ENCODE measurements around the gene UROS.

The UROS gene

DNA sequence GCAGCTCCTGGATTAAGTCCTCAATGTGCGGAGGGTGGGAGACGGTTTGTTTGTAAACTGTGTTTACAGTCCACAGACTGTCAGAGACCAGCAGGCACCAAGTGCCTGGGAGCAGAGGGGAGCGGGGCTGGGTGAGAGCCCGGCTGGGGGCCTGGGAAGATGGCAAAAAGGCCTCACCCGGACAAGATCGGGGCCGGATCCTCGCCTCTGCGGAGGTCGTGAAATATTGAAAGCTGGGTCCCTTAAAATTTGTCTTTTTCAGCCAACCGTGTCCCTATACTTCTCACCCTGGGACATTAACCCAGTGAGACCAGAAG lies 50.2 kb downstream of the UROS start:
- ChIA-PET POLR2A (no interaction called here), CTCF (no interaction called here)
- TF ChIP-seq FOXA1 (IDR thresholded peaks at IDR 0.05): no peak
- DNase-seq (ENCODE audit: extremely low spot score): no peak

DNA sequence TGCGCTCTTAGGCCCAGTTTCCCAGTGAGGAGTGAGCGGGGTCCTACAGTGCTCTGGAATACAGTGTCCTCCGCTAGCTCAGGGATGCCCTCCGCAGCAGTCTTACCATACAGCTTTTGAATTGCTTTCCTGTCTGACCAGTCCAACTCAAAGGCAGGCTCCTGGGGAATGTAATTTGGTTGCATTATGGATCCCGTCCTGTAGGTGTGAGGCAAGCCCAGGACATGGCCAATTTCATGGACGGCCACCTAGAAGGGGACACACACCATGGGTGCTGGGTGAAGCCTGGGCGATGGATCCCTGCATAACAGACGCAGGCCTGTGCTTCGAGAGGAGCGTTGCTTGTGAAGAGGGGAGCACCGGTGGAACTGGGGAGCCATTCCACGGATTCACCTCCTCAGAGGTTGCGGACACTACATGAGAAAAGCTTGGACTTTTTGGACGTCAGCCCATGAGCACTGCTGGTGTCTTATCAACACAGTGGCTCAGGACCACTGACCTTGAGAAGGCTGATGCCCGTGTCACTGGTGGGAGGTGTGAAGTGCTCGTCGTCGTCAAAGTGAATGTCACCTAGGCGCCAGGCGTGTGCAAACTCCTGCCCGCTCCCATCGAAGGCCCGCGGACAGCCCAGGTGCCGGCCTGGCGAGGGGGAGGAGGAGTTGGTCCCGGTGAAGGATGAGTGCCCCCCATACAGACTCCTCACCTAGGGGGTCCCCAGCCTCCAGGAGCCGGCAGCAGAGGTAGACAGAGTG lies 50.8 kb downstream of the UROS start:
- ChIA-PET CTCF (no interaction called here), POLR2A (no interaction called here)
- TF ChIP-seq LEF1 (IDR thresholded peaks at IDR 0.05; ENCODE audit: borderline replicate concordance) (no peak), NFRKB (IDR thresholded peaks at IDR 0.05) (no peak), FOXK2 (IDR thresholded peaks at IDR 0.05) (no peak), TARDBP (IDR thresholded peaks at IDR 0.05) (no peak), BHLHE40 (IDR thresholded peaks at IDR 0.05; ENCODE audit: borderline replicate concordance) (no peak), SUZ12 (IDR thresholded peaks at IDR 0.05) (no peak), SP1 (IDR thresholded peaks at IDR 0.05) (no peak), L3MBTL2 (conservative IDR thresholded peaks at IDR 0.05) (no peak), FOXM1 (IDR thresholded peaks at IDR 0.05; ENCODE audit: borderline replicate concordance) (no peak), ELF4 (IDR thresholded peaks at IDR 0.05) (no peak), ARNT (IDR thresholded peaks at IDR 0.05) (no peak), ZNF384 (IDR thresholded peaks at IDR 0.05) (no peak), PKNOX1 (IDR thresholded peaks at IDR 0.05) (no peak), HDGF (IDR thresholded peaks at IDR 0.05; ENCODE audit: borderline replicate concordance) (no peak), CTBP1 (IDR thresholded peaks at IDR 0.05; ENCODE audit: borderline replicate concordance) (no peak), FOXA1 (IDR thresholded peaks at IDR 0.05) (no peak)
- DNase-seq (ENCODE audit: extremely low spot score): no peak

DNA sequence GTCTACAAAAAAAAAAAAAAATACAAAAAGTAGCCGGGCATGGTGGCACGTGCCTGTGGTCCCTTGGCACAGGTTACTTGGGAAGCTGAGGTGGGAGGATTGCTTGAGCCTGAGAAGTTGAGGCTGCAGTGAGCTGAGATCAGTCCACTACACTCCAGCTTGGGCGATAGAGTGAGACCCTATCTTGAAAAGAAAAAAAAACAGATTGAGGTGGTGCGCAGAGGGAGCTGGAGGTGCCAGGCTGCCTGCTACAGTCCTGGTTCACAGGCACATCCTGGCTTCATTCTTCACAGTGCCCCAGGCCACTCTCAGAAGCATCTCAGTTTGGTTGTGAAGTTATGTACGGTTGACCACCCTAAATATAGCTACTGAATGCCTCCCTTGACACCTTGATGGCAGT lies 52.2 kb downstream of the UROS start:
- ChIA-PET POLR2A (no interaction called here), CTCF (interaction anchor here (0.6 kb wide), 1 partner anchor 24 kb away, joined by 4 read pairs; no protein-coding TSS in a partner anchor)
- TF ChIP-seq ZNF384 (IDR thresholded peaks at IDR 0.05) (no peak), NFRKB (IDR thresholded peaks at IDR 0.05) (no peak), SP1 (IDR thresholded peaks at IDR 0.05) (no peak)
- DNase-seq (ENCODE audit: extremely low spot score): no peak

DNA sequence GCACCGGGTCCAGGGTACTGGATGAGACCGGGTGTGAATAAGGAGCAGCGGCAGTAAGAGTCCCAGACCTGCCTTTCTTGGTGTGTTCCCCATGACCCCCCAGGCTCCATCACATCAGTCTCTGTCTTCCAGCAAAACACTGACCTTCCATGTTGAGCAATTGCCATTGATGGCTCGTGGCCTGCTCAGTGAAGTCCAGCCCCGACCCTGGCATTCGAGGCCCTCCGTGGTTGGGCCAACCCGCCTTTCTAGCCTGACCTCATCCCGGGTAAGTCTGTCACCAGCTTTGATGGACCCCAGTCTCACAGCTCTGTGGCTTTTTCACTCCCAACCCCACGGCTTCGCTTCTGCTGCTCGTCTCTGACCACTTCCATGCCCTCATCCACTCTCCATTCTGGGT lies 53.9 kb downstream of the UROS start:
- TF ChIP-seq FOXA1 (IDR thresholded peaks at IDR 0.05) (no peak), L3MBTL2 (conservative IDR thresholded peaks at IDR 0.05) (no peak), CTBP1 (IDR thresholded peaks at IDR 0.05; ENCODE audit: borderline replicate concordance) (no peak), BHLHE40 (IDR thresholded peaks at IDR 0.05; ENCODE audit: borderline replicate concordance) (no peak), LEF1 (IDR thresholded peaks at IDR 0.05; ENCODE audit: borderline replicate concordance) (no peak), PKNOX1 (IDR thresholded peaks at IDR 0.05) (no peak), TARDBP (IDR thresholded peaks at IDR 0.05) (no peak), NFRKB (IDR thresholded peaks at IDR 0.05) (no peak), SP1 (IDR thresholded peaks at IDR 0.05) (no peak), HDGF (IDR thresholded peaks at IDR 0.05; ENCODE audit: borderline replicate concordance) (no peak), FOXM1 (IDR thresholded peaks at IDR 0.05; ENCODE audit: borderline replicate concordance) (no peak), ZNF384 (IDR thresholded peaks at IDR 0.05) (no peak), ARNT (IDR thresholded peaks at IDR 0.05) (no peak), ELF4 (IDR thresholded peaks at IDR 0.05) (no peak), FOXK2 (IDR thresholded peaks at IDR 0.05) (no peak), SUZ12 (IDR thresholded peaks at IDR 0.05) (no peak)
- CTCF ChIA-PET: no interaction called here
- POLR2A ChIA-PET: no interaction called here
- no peak for DNase-seq (ENCODE audit: extremely low spot score)

DNA sequence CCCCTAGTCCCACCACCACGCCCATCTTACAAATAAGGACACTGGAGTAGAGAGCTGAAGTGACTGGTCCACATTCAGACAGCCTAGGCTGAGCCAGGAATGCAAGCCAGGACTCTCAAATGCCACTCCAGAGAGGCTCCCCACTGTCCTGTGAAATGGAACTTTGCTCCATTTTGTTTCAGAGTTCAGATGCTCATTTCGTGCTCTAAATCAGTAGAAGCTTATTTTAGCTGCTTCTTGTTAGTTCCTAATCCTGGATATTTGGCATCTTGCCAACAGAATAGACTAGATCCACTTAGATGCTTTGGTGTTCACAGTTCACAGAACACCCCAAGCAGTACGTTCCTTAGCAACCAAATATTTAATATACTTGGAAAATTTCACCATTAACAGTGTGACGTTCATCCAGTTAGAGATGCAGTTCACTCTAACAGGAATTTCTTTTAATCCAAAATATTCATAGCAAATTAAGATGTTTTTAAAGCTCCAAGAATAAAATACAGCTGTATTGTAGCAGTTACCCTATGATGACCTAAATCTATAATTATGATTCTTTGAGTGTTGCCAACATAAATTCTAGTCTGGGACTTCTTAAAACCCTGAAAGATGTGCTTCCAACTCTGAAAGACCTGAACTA lies 54.7 kb downstream of the UROS start:
- TF ChIP-seq TARDBP (IDR thresholded peaks at IDR 0.05) (no peak), PKNOX1 (IDR thresholded peaks at IDR 0.05) (no peak), SUZ12 (IDR thresholded peaks at IDR 0.05) (no peak), ZNF384 (IDR thresholded peaks at IDR 0.05) (no peak), SP1 (IDR thresholded peaks at IDR 0.05) (no peak), FOXM1 (IDR thresholded peaks at IDR 0.05; ENCODE audit: borderline replicate concordance) (no peak), LEF1 (IDR thresholded peaks at IDR 0.05; ENCODE audit: borderline replicate concordance) (no peak), FOXK2 (IDR thresholded peaks at IDR 0.05) (no peak), ARNT (IDR thresholded peaks at IDR 0.05) (no peak), L3MBTL2 (conservative IDR thresholded peaks at IDR 0.05) (no peak), FOXA1 (IDR thresholded peaks at IDR 0.05) (no peak), NFRKB (IDR thresholded peaks at IDR 0.05) (no peak), BHLHE40 (IDR thresholded peaks at IDR 0.05; ENCODE audit: borderline replicate concordance) (no peak), ELF4 (IDR thresholded peaks at IDR 0.05) (no peak), CTBP1 (IDR thresholded peaks at IDR 0.05; ENCODE audit: borderline replicate concordance) (no peak)
- DNase-seq (ENCODE audit: extremely low spot score): no peak
- CTCF ChIA-PET: no interaction called here
- POLR2A ChIA-PET: interaction anchor here (0.7 kb wide), 1 partner anchor 17 kb away, joined by 4 read pairs; no protein-coding TSS in a partner anchor

DNA sequence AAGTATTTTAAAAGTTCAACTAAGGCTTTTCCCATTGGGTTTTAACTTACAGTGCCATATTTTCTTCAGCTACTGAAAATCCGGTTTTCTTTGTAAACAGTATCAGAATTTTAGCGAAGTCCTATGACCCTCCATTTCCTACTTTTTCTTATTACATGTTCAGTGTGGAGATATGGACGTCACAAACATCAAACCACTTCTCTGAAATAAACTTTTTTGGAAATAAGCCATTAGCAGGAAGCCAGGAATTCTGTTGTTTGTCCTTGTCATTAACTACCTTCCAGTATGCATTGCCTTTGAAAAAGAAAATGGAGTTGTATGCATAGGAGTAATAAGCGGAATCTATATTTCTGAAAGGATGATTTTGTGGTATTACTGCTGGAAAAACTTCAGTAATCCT lies 56.5 kb downstream of the UROS start:
- TF ChIP-seq SUZ12 (IDR thresholded peaks at IDR 0.05) (no peak), ELF4 (IDR thresholded peaks at IDR 0.05) (no peak), TARDBP (IDR thresholded peaks at IDR 0.05) (no peak), ZNF384 (IDR thresholded peaks at IDR 0.05) (no peak), FOXM1 (IDR thresholded peaks at IDR 0.05; ENCODE audit: borderline replicate concordance) (no peak), ARNT (IDR thresholded peaks at IDR 0.05) (no peak), FOXA1 (IDR thresholded peaks at IDR 0.05) (no peak), LEF1 (IDR thresholded peaks at IDR 0.05; ENCODE audit: borderline replicate concordance) (no peak), SP1 (IDR thresholded peaks at IDR 0.05) (no peak), BHLHE40 (IDR thresholded peaks at IDR 0.05; ENCODE audit: borderline replicate concordance) (no peak), L3MBTL2 (conservative IDR thresholded peaks at IDR 0.05) (no peak), NFRKB (IDR thresholded peaks at IDR 0.05) (no peak), FOXK2 (IDR thresholded peaks at IDR 0.05) (no peak), HDGF (IDR thresholded peaks at IDR 0.05; ENCODE audit: borderline replicate concordance) (no peak), PKNOX1 (IDR thresholded peaks at IDR 0.05) (no peak), CTBP1 (IDR thresholded peaks at IDR 0.05; ENCODE audit: borderline replicate concordance) (no peak)
- DNase-seq (ENCODE audit: extremely low spot score): no peak
- POLR2A ChIA-PET: no interaction called here
- CTCF ChIA-PET: no interaction called here
